Keratinocyte (primary cell): Measurements from ENCODE around the gene NDUFA7. TPM values are rescaled to one million over a fixed set of nuclear protein-coding genes. Genes with fewer than 3 reads are reported as not detected.

Experiments
- DNase-seq: peaks from one replicate; pipeline ENCODE4 v3.0.0-alpha.2; 2011; ENCODE audit warnings: low read depth, missing footprints, low spot score
- FAIRE-seq: peaks from 2 replicates; lab custom pipeline; 2011; peaks lifted over from hg19 to GRCh38; lab: Jason Lieb, UNC
- H2AFZ ChIP-seq: 2 replicates; pipeline ENCODE4 v1.6.0; 2012; ENCODE audit warnings: low read length, control low read depth, inconsistent platforms; ENCODE audit not compliant: control insufficient read depth
- H3K27ac ChIP-seq: 2 replicates; pipeline ENCODE4 v1.5.1; 2011; ENCODE audit warnings: low read length; ENCODE audit not compliant: control insufficient read depth, insufficient read depth
- H3K27me3 ChIP-seq: 3 replicates; pipeline ENCODE4 v1.6.0; 2011; ENCODE audit warnings: low read length; ENCODE audit not compliant: control insufficient read depth, insufficient read depth; ENCODE audit errors: extremely low read depth
- H3K36me3 ChIP-seq, 2 experiments: 2 replicates in 1 of 2; 3 replicates in 1 of 2; pipeline ENCODE4 v1.5.1; 2011; ENCODE audit warnings: low read length in 2 of 2, mild to moderate bottlenecking in 1 of 2; ENCODE audit not compliant: control insufficient read depth in 2 of 2, insufficient read depth in 2 of 2; ENCODE audit errors: extremely low read depth in 1 of 2
- H3K4me1 ChIP-seq: 3 replicates; pipeline ENCODE4 v1.5.1; 2011; ENCODE audit warnings: low read length; ENCODE audit not compliant: control insufficient read depth, insufficient read depth; ENCODE audit errors: extremely low read depth
- H3K4me2 ChIP-seq: 3 replicates; pipeline ENCODE4 v1.6.0; 2011; ENCODE audit warnings: low read depth, low read length; ENCODE audit not compliant: control insufficient read depth, insufficient read depth; ENCODE audit errors: extremely low read depth
- H3K4me3 ChIP-seq, 3 experiments: fragments of 200-600 bp in 1 of 3; sonication (generic) in 1 of 3; 2 replicates in 2 of 3; 3 replicates in 1 of 3; pipeline ENCODE4 v1.5.1; 2011 to 2016; ENCODE audit warnings: low read length in 3 of 3, mild to moderate bottlenecking in 3 of 3, control low read depth in 2 of 3, inconsistent platforms in 1 of 3, low read depth in 1 of 3, mixed read lengths in 1 of 3, mixed run types in 1 of 3, moderate library complexity in 1 of 3; ENCODE audit not compliant: control insufficient read depth in 2 of 3, insufficient read depth in 2 of 3; ENCODE audit errors: extremely low read depth in 1 of 3
- H3K79me2 ChIP-seq: 2 replicates; pipeline ENCODE4 v1.6.0; 2012; ENCODE audit warnings: low read length; ENCODE audit not compliant: control insufficient read depth, insufficient read depth
- H3K9ac ChIP-seq: 3 replicates; pipeline ENCODE4 v1.6.0; 2011; ENCODE audit warnings: low read length; ENCODE audit not compliant: control insufficient read depth, insufficient read depth; ENCODE audit errors: extremely low read depth
- H3K9me1 ChIP-seq: 3 replicates; pipeline ENCODE4 v1.6.0; 2011; ENCODE audit warnings: low read length; ENCODE audit not compliant: control insufficient read depth, insufficient read depth; ENCODE audit errors: extremely low read depth
- H3K9me3 ChIP-seq: 2 replicates; pipeline ENCODE4 v1.5.1; 2012; ENCODE audit warnings: low read depth, low read length; ENCODE audit not compliant: control insufficient read depth
- H4K20me1 ChIP-seq: 3 replicates; pipeline ENCODE4 v1.6.0; 2011; ENCODE audit warnings: low read length; ENCODE audit not compliant: control insufficient read depth, insufficient read depth; ENCODE audit errors: extremely low read depth
- CTCF ChIP-seq, 3 experiments: IDR thresholded peaks in 1 of 3; conservative IDR thresholded peaks in 1 of 3; optimal IDR thresholded peaks in 1 of 3; 2 replicates in 2 of 3; 3 replicates in 1 of 3; pipeline versions ENCODE3 to v1.5.1; 2011; ENCODE audit warnings: low read length in 3 of 3, mild to moderate bottlenecking in 3 of 3, moderate library complexity in 2 of 3, control low read depth in 1 of 3, inconsistent platforms in 1 of 3; ENCODE audit not compliant: insufficient read depth in 2 of 3; ENCODE audit errors: extremely low read depth in 1 of 3
- EZH2 ChIP-seq: IDR thresholded peaks from one replicate; pipeline ENCODE4 v1.6.1; 2012; ENCODE audit warnings: inconsistent platforms, mild to moderate bottlenecking, low read length, moderate library complexity
- dilution Hi-C: fragments of 300-500 bp; cut with MboI; formaldehyde crosslinking; loops from one replicate; pipeline ENCODE4 v1.7.0; 2020; ENCODE audit warnings: low sequenced_read_pairs; ENCODE audit not compliant: extremely low pct_ligation_motif_present
- polyA plus RNA-seq, 5 experiments: library from polyadenylated mRNA; depleted of rRNA in 3 of 5; stranded (reverse) in 3 of 5; stranded (forward) in 1 of 5; unstranded in 1 of 5; fragments of >200 nt; gene quantifications; 1 replicate in 1 of 5; 2 replicates in 3 of 5; 3 replicates in 1 of 5; pipeline versions ENCODE4 v1.2.1 to v1.2.3, GENCODE V29; 2011 to 2012; ENCODE audit warnings: missing spikeins in 2 of 5, low read depth in 1 of 5, low replicate concordance in 1 of 5

Gene NDUFA7
- polyA plus RNA-seq, 1 donor (not counting 4 experiments of a cell fraction or from before 2014, with no cell fraction given) = 59.2 TPM

- H3K4me3 ChIP-seq = no peak overlapping the region
- H2AFZ ChIP-seq = no peak overlapping the region
- no peak for TF ChIP-seq EZH2
- TF ChIP-seq CTCF (optimal IDR thresholded peaks at IDR 0.05 in 1 of 3, IDR thresholded peaks at IDR 0.05 in 1 of 3, conservative IDR thresholded peaks at IDR 0.05 in 1 of 3; ENCODE audit: extremely low read depth in 1 of 3, insufficient read depth in 2 of 3, low read length in 3 of 3) = no peak
- H3K9me3 ChIP-seq = no peaks in the 10 kb centered on the region
- dilution Hi-C loops = no loop called here
- H3K4me1 ChIP-seq = peaks cover 8% of the 10 kb centered on the region
- H3K79me2 ChIP-seq = no peaks in the 10 kb centered on the region
- H3K9ac ChIP-seq = no peak overlapping the region
- no peaks in the 10 kb centered on the region for H3K9me1 ChIP-seq
- no peak overlapping the region for H3K4me2 ChIP-seq
- peaks cover 19% of the 10 kb centered on the region for H3K27me3 ChIP-seq
- H3K27ac ChIP-seq = no peak overlapping the region
- H4K20me1 ChIP-seq = no peaks in the 10 kb centered on the region
- H3K36me3 ChIP-seq = no peaks in the 10 kb centered on the region
- no peak for FAIRE-seq
- DNase-seq = no peak
These were observed 10.2 kb upstream of the NDUFA7 start for GRCh38 chr19:8331263-8331845.

- Histone ChIP-seq H4K20me1 (no peaks in the 10 kb centered on the region), H3K36me3 (no peaks in the 10 kb centered on the region), H3K27ac (no peak overlapping the region), H3K9me1 (no peaks in the 10 kb centered on the region), H3K4me3 (no peak overlapping the region), H3K4me2 (no peak overlapping the region), H2AFZ (no peak overlapping the region), H3K9ac (no peak overlapping the region), H3K79me2 (no peaks in the 10 kb centered on the region), H3K9me3 (no peaks in the 10 kb centered on the region), H3K27me3 (peaks cover 19% of the 10 kb centered on the region), H3K4me1 (peaks cover 8% of the 10 kb centered on the region)
- no peak for FAIRE-seq
- no peak for DNase-seq
- TF ChIP-seq EZH2 = no peak
- no peak for TF ChIP-seq CTCF (optimal IDR thresholded peaks at IDR 0.05 in 1 of 3, IDR thresholded peaks at IDR 0.05 in 1 of 3, conservative IDR thresholded peaks at IDR 0.05 in 1 of 3; ENCODE audit: extremely low read depth in 1 of 3, insufficient read depth in 2 of 3, low read length in 3 of 3)
- dilution Hi-C loops = no loop called here
These were observed 8.8 kb upstream of the NDUFA7 start for GRCh38 chr19:8329996-8330395.
